ENCODE results near the gene PRR33.
"Not testable (repeated sequence)": the region's sequence is repeated elsewhere in the genome, so short reads cannot be mapped to it uniquely, and the experiment has no call there.

Gene PRR33

GRCh38 chr11:1891831-1892115, at the start of gene PRR33:
TSS of gene PRR33 (minus strand) at chr11:1891895. CDS start at chr11:1890584, 1,311 bp downstream.
- no peak for DNase-seq

GRCh38 chr11:1939788-1940187, 48.1 kb upstream of the PRR33 start:
- not testable (repeated sequence) for DNase-seq

GRCh38 chr11:1939006-1939625, 47.4 kb upstream of the PRR33 start:
- no peak for DNase-seq

GRCh38 chr11:1938343-1939005, 46.8 kb upstream of the PRR33 start:
- DNase-seq = no peak

- DNase-seq = no peak
These were observed 46.1 kb upstream of the PRR33 start for GRCh38 chr11:1937616-1938342.

GRCh38 chr11:1936781-1937615, 45.3 kb upstream of the PRR33 start:
- DNase-seq = no peak

GRCh38 chr11:1936072-1936780, 44.5 kb upstream of the PRR33 start:
- no peak for DNase-seq

GRCh38 chr11:1935156-1936071, 43.7 kb upstream of the PRR33 start:
- DNase-seq = no peak

- DNase-seq = no peak
These were observed 42.9 kb upstream of the PRR33 start for GRCh38 chr11:1934335-1935155.

GRCh38 chr11:1933416-1934334, 42.0 kb upstream of the PRR33 start:
- DNase-seq = no peak

GRCh38 chr11:1932681-1933080, 41.0 kb upstream of the PRR33 start:
- DNase-seq = no peak

- DNase-seq = no peak
These were observed 40.4 kb upstream of the PRR33 start for GRCh38 chr11:1932105-1932480.

GRCh38 chr11:1931341-1932104, 39.8 kb upstream of the PRR33 start:
- DNase-seq = no peak

GRCh38 chr11:1930462-1930830, 38.8 kb upstream of the PRR33 start:
- DNase-seq = no peak

- DNase-seq = no peak
These were observed 38.1 kb upstream of the PRR33 start for GRCh38 chr11:1929621-1930461.

- DNase-seq = no peak
These were observed 37.3 kb upstream of the PRR33 start for GRCh38 chr11:1928891-1929541.

GRCh38 chr11:1928470-1928890, 36.8 kb upstream of the PRR33 start:
- DNase-seq = no peak
